Measurements from ENCODE around the gene NAT8L. TPM values are rescaled to one million over a fixed set of nuclear protein-coding genes. Genes with fewer than 3 reads are reported as not detected.

Gene NAT8L
- total and polyA plus RNA-seq, 2 donors (not counting 1 experiment from before 2014, with no cell fraction given), result 0.03 to 0.25 TPM

DNA sequence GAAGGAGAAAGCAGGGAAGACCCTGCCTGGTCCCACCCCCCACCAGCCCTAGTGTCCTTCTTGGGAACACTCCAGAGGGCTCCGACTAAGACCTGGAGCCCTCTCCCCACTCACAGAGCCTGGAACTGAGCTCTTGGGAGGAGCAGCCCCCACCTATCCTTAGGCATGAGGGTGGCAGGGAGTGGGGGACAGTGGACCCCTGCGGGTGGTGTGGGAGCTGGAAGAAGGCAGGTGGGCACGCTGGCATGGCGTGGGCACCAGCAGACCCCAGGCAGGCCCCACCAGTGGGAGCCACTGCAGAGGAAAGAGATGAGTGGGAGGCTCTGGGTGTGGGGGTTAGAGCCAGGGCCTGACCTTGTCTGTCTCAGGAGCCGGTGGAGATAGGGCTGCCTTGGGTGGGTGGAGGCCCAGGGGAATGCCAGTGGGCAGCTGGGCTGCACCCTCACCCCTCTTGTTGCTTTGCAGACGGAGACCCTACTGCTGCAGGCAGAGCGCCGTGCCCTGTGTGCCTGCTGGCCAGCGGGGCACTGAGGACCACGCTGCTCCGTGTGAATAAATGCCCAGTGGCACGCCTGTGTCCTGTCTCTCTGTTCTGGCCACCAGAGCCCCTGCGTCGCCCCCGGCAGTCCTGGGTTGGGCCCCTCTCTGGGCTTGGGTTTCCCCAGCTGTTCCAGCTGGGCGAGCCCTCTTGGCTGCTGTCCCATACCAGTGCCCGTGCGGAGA lies 15.6 kb upstream of the NAT8L start:
- DNase-seq, result no peak
- CTCF ChIA-PET, result no interaction called here

More for the DNA sequence above, 15.6 kb upstream of the NAT8L start:
- H3K9me3 Mint-ChIP-seq (ENCODE audit: insufficient read depth), result no peaks in the 10 kb centered on the region
- no peak for TF ChIP-seq EZH2 (IDR thresholded peaks at IDR 0.05; ENCODE audit: borderline replicate concordance, insufficient read depth, low read depth, low read length, poor library complexity, severe bottlenecking)
- TF ChIP-seq CTCF (IDR thresholded peaks at IDR 0.05), result no peak
- H3K9ac ChIP-seq (ENCODE audit: low read length), result no peak overlapping the region
- H3K27me3 ChIP-seq (replicated peaks in 1 of 4; ENCODE audit: control extremely low read depth in 1 of 4, control insufficient read depth in 3 of 4, insufficient read depth in 4 of 4, low read length in 3 of 4), result peaks cover 0 to 33% (median 4%) of the 10 kb centered on the region in 4 experiments
- peaks cover 8% of the 10 kb centered on the region for H3K79me2 ChIP-seq (ENCODE audit: control insufficient read depth, insufficient read depth, low read length)
- WGBS (ENCODE audit: insufficient coverage), result 96% methylated on average over 17 of the region's 18 CpGs
- peak overlapping the region; percentile 19 for H3K4me3 Mint-ChIP-seq
- H3K4me1 ChIP-seq (ENCODE audit: control insufficient read depth in 2 of 2, insufficient read depth in 2 of 2, low read length in 2 of 2), result peaks cover 9 to 18% of the 10 kb centered on the region in 2 donors
- intact Hi-C loops (cut with micrococcal nuclease), result no loop called here
- H3K27ac Mint-ChIP-seq, result no peak overlapping the region
- no peak overlapping the region for H3K4me2 ChIP-seq (replicated peaks; ENCODE audit: low read depth, low read length, poor library complexity, severe bottlenecking)
- no peak overlapping the region for H2AFZ ChIP-seq (ENCODE audit: insufficient read depth, low read depth, low read length, poor library complexity, severe bottlenecking)
- no peaks in the 10 kb centered on the region for H3K36me3 ChIP-seq (replicated peaks in 1 of 2; ENCODE audit: control extremely low read depth in 1 of 2, control insufficient read depth in 1 of 2, extremely low read depth in 1 of 2, insufficient read depth in 2 of 2, low read length in 1 of 2)
- H4K20me1 ChIP-seq (ENCODE audit: control insufficient read depth, insufficient read depth, low read length, poor library complexity, severe bottlenecking), result peaks cover 11% of the 10 kb centered on the region
- peaks cover 6% of the 10 kb centered on the region for H3K4me1 Mint-ChIP-seq
- peaks cover 17% of the 10 kb centered on the region for H3K27me3 Mint-ChIP-seq
- H3K4me3 ChIP-seq (ENCODE audit: control extremely low read depth in 1 of 5, extremely low read depth in 1 of 5, insufficient read depth in 1 of 5, low read depth in 2 of 5, low read length in 4 of 5), result no peak overlapping the region
- no peak for ATAC-seq (ENCODE audit: low read depth)
- POLR2A ChIA-PET, result no interaction called here
- peaks cover 0 to 15% (median 0%) of the 10 kb centered on the region in 3 donors for H3K9me3 ChIP-seq (ENCODE audit: control extremely low read depth in 1 of 3, control insufficient read depth in 2 of 3, insufficient read depth in 1 of 3, low read length in 2 of 3)
- H3K27ac ChIP-seq (ENCODE audit: low read length in 2 of 2), result no peak overlapping the region
